HCT116 (cell line): ENCODE data around the gene ARHGAP10.

Source experiments
- ATF3 ChIP-seq: IDR thresholded peaks from 2 replicates; pipeline ENCODE4 v1.6.1; 2012
- CBX3 ChIP-seq: IDR thresholded peaks from 2 replicates; pipeline ENCODE4 v1.6.1; 2012; ENCODE audit warnings: low read depth
- CEBPB ChIP-seq: IDR thresholded peaks from 2 replicates; pipeline ENCODE4 v1.6.1; 2012; ENCODE audit warnings: low read depth
- EZH2 ChIP-seq: fragments of 200-600 bp; sonication (generic); IDR thresholded peaks from 2 replicates; pipeline ENCODE4 v1.6.1; 2017; ENCODE audit warnings: antibody characterized with exemption, mixed run types
- EZH2phosphoT487 ChIP-seq: fragments of 200-600 bp; IDR thresholded peaks from 2 replicates; pipeline ENCODE4 v1.6.1; 2018; ENCODE audit warnings: antibody characterized with exemption, borderline replicate concordance
- POLR2A ChIP-seq: IDR thresholded peaks from 2 replicates; pipeline ENCODE4 v1.7.0; 2011; ENCODE audit warnings: borderline replicate concordance; ENCODE audit not compliant: insufficient read depth, insufficient read length; ENCODE audit errors: extremely low read depth
- SP1 ChIP-seq: IDR thresholded peaks from 2 replicates; pipeline ENCODE4 v1.6.1; 2012; ENCODE audit warnings: low read depth
- TCF7L2 ChIP-seq: IDR thresholded peaks from 2 replicates; pipeline ENCODE4 v1.7.0; 2011; ENCODE audit warnings: borderline replicate concordance, inconsistent platforms; ENCODE audit not compliant: insufficient read depth, insufficient read length; ENCODE audit errors: extremely low read depth
- YY1 ChIP-seq: IDR thresholded peaks from 2 replicates; pipeline ENCODE4 v1.6.1; 2011; ENCODE audit warnings: low read length, low read depth, moderate library complexity, mild to moderate bottlenecking; ENCODE audit not compliant: insufficient replicate concordance; ENCODE audit errors: extremely low read depth
- ZFX ChIP-seq: fragments of 450-650 bp; IDR thresholded peaks from 2 replicates; pipeline ENCODE4 v1.6.1; 2017
- ZNF274 ChIP-seq: fragments of 200-500 bp; sonication (Bioruptor generic); IDR thresholded peaks from 2 replicates; pipeline ENCODE4 v1.6.1; 2014; ENCODE audit warnings: mild to moderate bottlenecking, low read depth, low read length, inconsistent platforms
- TF ChIP-seq, protein P1 (sequence below), 3 experiments: fragments of 200-600 bp in 1 of 3; sonication (generic) in 1 of 3; IDR thresholded peaks in 2 of 3; conservative IDR thresholded peaks in 1 of 3; 2 replicates each; pipeline ENCODE4 v1.5.1; 2012 to 2017; ENCODE audit warnings: low read depth in 2 of 3, low read length in 2 of 3, antibody characterized with exemption in 1 of 3, borderline replicate concordance in 1 of 3, control low read depth in 1 of 3, mild to moderate bottlenecking in 1 of 3, mixed read lengths in 1 of 3, mixed run types in 1 of 3, moderate library complexity in 1 of 3; ENCODE audit not compliant: insufficient read depth in 1 of 3
- TF ChIP-seq, protein P2 (sequence below): IDR thresholded peaks from 2 replicates; pipeline ENCODE4 v1.6.1; 2012

- TF ChIP-seq, protein P1, sequence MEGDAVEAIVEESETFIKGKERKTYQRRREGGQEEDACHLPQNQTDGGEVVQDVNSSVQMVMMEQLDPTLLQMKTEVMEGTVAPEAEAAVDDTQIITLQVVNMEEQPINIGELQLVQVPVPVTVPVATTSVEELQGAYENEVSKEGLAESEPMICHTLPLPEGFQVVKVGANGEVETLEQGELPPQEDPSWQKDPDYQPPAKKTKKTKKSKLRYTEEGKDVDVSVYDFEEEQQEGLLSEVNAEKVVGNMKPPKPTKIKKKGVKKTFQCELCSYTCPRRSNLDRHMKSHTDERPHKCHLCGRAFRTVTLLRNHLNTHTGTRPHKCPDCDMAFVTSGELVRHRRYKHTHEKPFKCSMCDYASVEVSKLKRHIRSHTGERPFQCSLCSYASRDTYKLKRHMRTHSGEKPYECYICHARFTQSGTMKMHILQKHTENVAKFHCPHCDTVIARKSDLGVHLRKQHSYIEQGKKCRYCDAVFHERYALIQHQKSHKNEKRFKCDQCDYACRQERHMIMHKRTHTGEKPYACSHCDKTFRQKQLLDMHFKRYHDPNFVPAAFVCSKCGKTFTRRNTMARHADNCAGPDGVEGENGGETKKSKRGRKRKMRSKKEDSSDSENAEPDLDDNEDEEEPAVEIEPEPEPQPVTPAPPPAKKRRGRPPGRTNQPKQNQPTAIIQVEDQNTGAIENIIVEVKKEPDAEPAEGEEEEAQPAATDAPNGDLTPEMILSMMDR (IDR thresholded peaks at IDR 0.05 in 2 of 3, conservative IDR thresholded peaks at IDR 0.05 in 1 of 3; ENCODE audit: borderline replicate concordance in 1 of 3, insufficient read depth in 1 of 3, low read depth in 2 of 3, low read length in 2 of 3), result no peak
- TF ChIP-seq, protein P2, sequence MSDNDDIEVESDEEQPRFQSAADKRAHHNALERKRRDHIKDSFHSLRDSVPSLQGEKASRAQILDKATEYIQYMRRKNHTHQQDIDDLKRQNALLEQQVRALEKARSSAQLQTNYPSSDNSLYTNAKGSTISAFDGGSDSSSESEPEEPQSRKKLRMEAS, result no peak
- TF ChIP-seq CEBPB (no peak), TCF7L2 (no peak), YY1 (no peak), CBX3 (no peak), ZNF274 (no peak), ATF3 (no peak), EZH2 (no peak), ZFX (no peak), SP1 (no peak), EZH2phosphoT487 (no peak), POLR2A (no peak)
These were observed 24.5 kb downstream of the ARHGAP10 start for GRCh38 chr4:147756417-147756816.
